Sciatic nerve (tissue), 2 donors: ENCODE results near the gene G6PD. TPM values are rescaled to one million over a fixed set of nuclear protein-coding genes. Genes with fewer than 3 reads are reported as not detected.
"Not testable (repeated sequence)": the region's sequence is repeated elsewhere in the genome, so short reads cannot be mapped to it uniquely, and the experiment has no call there.

ENCODE experiments used
- ATAC-seq: fragments of 200-7000 bp; cut with Tn5 transposase; one replicate; pipeline ENCODE4 v1.9.1; 2020; ENCODE audit warnings: mild to moderate bottlenecking, moderate library complexity
- DNase-seq: peaks from one replicate; pipeline ENCODE4 v3.0.0-alpha.2; 2020; ENCODE audit warnings: low spot score
- intact Hi-C: fragments of 100-400 bp; cut with DNase I; formaldehyde crosslinking; loops from one replicate; pipeline ENCODE4 v1.14.2; 2022
- total RNA-seq: library from RNA; stranded (reverse); fragmentation: NEBNext Ultra II Directional; extraction: Animal tissue kit (Norgen Biotek cat#: 25700); gene quantifications from one replicate; pipeline ENCODE4 v1.2.1, GENCODE V29; 2021
- donor health status: DM: no; HTN: no; CAD: no.
- donor health status: DM: no; HTN: no; CAD: no.

Gene G6PD
- total RNA-seq, 1 donor from 2014 or later, result 50.4 TPM

GRCh38 chrX:154519389-154519788 lies 27.3 kb downstream of the G6PD start:
- intact Hi-C loops, result no loop called here
- DNase-seq (no peak), ATAC-seq (no peak)

- DNase-seq (no peak), ATAC-seq (peak; percentile 33)
- intact Hi-C loops, result no loop called here
Measured at GRCh38 chrX:154517101-154517781, 29.4 kb downstream of the G6PD start.

GRCh38 chrX:154516656-154517100 lies 30.0 kb downstream of the G6PD start:
- ATAC-seq (peak; percentile 70), DNase-seq (no peak)
- intact Hi-C loops, result no loop called here

- intact Hi-C loops, result no loop called here
- DNase-seq (peak; percentile 96), ATAC-seq (peak; percentile 97)
Measured at GRCh38 chrX:154515966-154516655, 30.5 kb downstream of the G6PD start, which contains the start of gene FAM3A. Gene FAM3A, minus strand, starts transcription at chrX:154516232. Its CDS starts 460 bp downstream, at chrX:154515772.

- intact Hi-C loops, result no loop called here
- ATAC-seq (no peak), DNase-seq (no peak)
Measured at GRCh38 chrX:154515090-154515965, 31.3 kb downstream of the G6PD start.

- no peak for ATAC-seq
- DNase-seq, result no peak
- intact Hi-C loops, result no loop called here
Measured at GRCh38 chrX:154513716-154514115, 32.9 kb downstream of the G6PD start.

GRCh38 chrX:154512879-154513553 lies 33.6 kb downstream of the G6PD start:
- no peak for DNase-seq
- intact Hi-C loops, result no loop called here
- no peak for ATAC-seq

- DNase-seq, result no peak
- intact Hi-C loops, result no loop called here
- ATAC-seq, result no peak
Measured at GRCh38 chrX:154511761-154512160, 34.9 kb downstream of the G6PD start.

- ATAC-seq (no peak), DNase-seq (no peak)
- intact Hi-C loops, result no loop called here
Measured at GRCh38 chrX:154509455-154509854, 37.2 kb downstream of the G6PD start.

GRCh38 chrX:154508384-154508745 lies 38.3 kb downstream of the G6PD start:
- intact Hi-C loops, result no loop called here
- ATAC-seq (no peak), DNase-seq (no peak)

GRCh38 chrX:154507673-154508383 lies 38.8 kb downstream of the G6PD start:
- DNase-seq (no peak), ATAC-seq (no peak)
- intact Hi-C loops, result no loop called here

- no peak for ATAC-seq
- intact Hi-C loops, result no loop called here
Measured at GRCh38 chrX:154506483-154507332, 39.9 kb downstream of the G6PD start.

GRCh38 chrX:154505734-154506133 lies 40.9 kb downstream of the G6PD start:
- intact Hi-C loops, result no loop called here
- ATAC-seq, result peak; percentile 17
- DNase-seq, result no peak

More at GRCh38 chrX:154506483-154507332, 39.9 kb downstream of the G6PD start:
- no peak for DNase-seq

GRCh38 chrX:154502989-154503388 lies 43.7 kb downstream of the G6PD start:
- ATAC-seq, result no peak
- intact Hi-C loops, result no loop called here
- no peak for DNase-seq

GRCh38 chrX:154502098-154502497 lies 44.5 kb downstream of the G6PD start:
- DNase-seq, result no peak
- intact Hi-C loops, result no loop called here
- ATAC-seq, result no peak

GRCh38 chrX:154501423-154501822 lies 45.2 kb downstream of the G6PD start:
- ATAC-seq, intact Hi-C loops, DNase-seq: not testable (repeated sequence)

- ATAC-seq, intact Hi-C loops, DNase-seq: not testable (repeated sequence)
Measured at GRCh38 chrX:154496591-154497137, 50.0 kb downstream of the G6PD start.
